Endothelial cell of umbilical vein (primary cell): ENCODE measurements around the gene ELMO1. TPM values are rescaled to one million over a fixed set of nuclear protein-coding genes. Genes with fewer than 3 reads are reported as not detected.

Experiments used
- BruUV-seq: library from RNA; stranded (reverse); fragments of 400-500 nt; replicated peaks from 2 replicates; lab custom pipeline; 2021; lab: Mats Ljungman, UMichigan
- CTCF ChIA-PET: fragments of 300-600, 350-600 bp; sonication (Branson Sonifier 250); formaldehyde crosslinking; loops from one replicate; lab custom pipeline; 2021; ENCODE audit warnings: antibody characterized with exemption, inconsistent platforms; lab: Charles Lee
- POLR2A ChIA-PET: fragments of 300-600, 350-600 bp; sonication (Branson Sonifier 250); formaldehyde crosslinking; loops from one replicate; lab custom pipeline; 2021; ENCODE audit warnings: antibody characterized with exemption, inconsistent platforms; lab: Charles Lee
- DNase-seq: peaks from one replicate; pipeline ENCODE4 v3.0.0-alpha.2; 2011; ENCODE audit warnings: low read depth, low spot score
- FAIRE-seq: peaks from 2 replicates; lab custom pipeline; 2011; peaks lifted over from hg19 to GRCh38; lab: Jason Lieb, UNC
- H2AFZ ChIP-seq: 2 replicates; pipeline ENCODE4 v1.6.0; 2012; ENCODE audit warnings: low read depth, low read length, control low read depth, inconsistent platforms
- H3K27ac ChIP-seq: 2 replicates; pipeline ENCODE4 v1.5.1; 2011; ENCODE audit warnings: low read depth, mild to moderate bottlenecking, control low read depth, low read length, moderate library complexity; ENCODE audit not compliant: insufficient read depth
- H3K27me3 ChIP-seq, 2 experiments: 2 replicates each; pipeline versions ENCODE4 v1.6.0 to v1.6.1; 2011; ENCODE audit warnings: low read length in 2 of 2, mixed read lengths in 1 of 2; ENCODE audit not compliant: control insufficient read depth in 2 of 2, insufficient read depth in 2 of 2
- H3K36me3 ChIP-seq, 2 experiments: 2 replicates in 1 of 2; 3 replicates in 1 of 2; pipeline ENCODE4 v1.5.1; 2011; ENCODE audit warnings: low read length in 2 of 2, mild to moderate bottlenecking in 1 of 2, moderate library complexity in 1 of 2; ENCODE audit not compliant: control insufficient read depth in 2 of 2, insufficient read depth in 2 of 2; ENCODE audit errors: extremely low read depth in 1 of 2
- H3K4me1 ChIP-seq: 3 replicates; pipeline ENCODE4 v1.5.1; 2011; ENCODE audit warnings: mild to moderate bottlenecking, low read length; ENCODE audit not compliant: control insufficient read depth, insufficient read depth; ENCODE audit errors: extremely low read depth
- H3K4me2 ChIP-seq: 2 replicates; pipeline ENCODE4 v1.6.1; 2011; ENCODE audit warnings: low read length, control low read depth, mixed read lengths; ENCODE audit not compliant: insufficient read depth
- H3K4me3 ChIP-seq, 3 experiments: fragments of 200-600 bp in 1 of 3; sonication (generic), shearing (Covaris generic) in 1 of 3; replicated peaks in 1 of 3; 2 replicates each; pipeline ENCODE4 v1.5.1; 2011 to 2016; ENCODE audit warnings: control low read depth in 3 of 3, low read length in 3 of 3, mild to moderate bottlenecking in 2 of 3, inconsistent platforms in 1 of 3, low read depth in 1 of 3, moderate library complexity in 1 of 3; ENCODE audit not compliant: insufficient read depth in 1 of 3
- H3K79me2 ChIP-seq: 2 replicates; pipeline ENCODE4 v1.6.0; 2012; ENCODE audit warnings: low read length, inconsistent platforms; ENCODE audit not compliant: control insufficient read depth, insufficient read depth
- H3K9ac ChIP-seq: replicated peaks from 2 replicates; pipeline ENCODE3; 2011; ENCODE audit warnings: low read length, control low read depth; ENCODE audit not compliant: insufficient read depth; ENCODE audit errors: extremely low read depth
- H3K9me1 ChIP-seq: replicated peaks from 3 replicates; pipeline ENCODE4 v1.6.0; 2011; ENCODE audit warnings: mild to moderate bottlenecking, low read length; ENCODE audit not compliant: control insufficient read depth, insufficient read depth; ENCODE audit errors: extremely low read depth
- H3K9me3 ChIP-seq: replicated peaks from 2 replicates; pipeline ENCODE4 v1.5.1; 2012; ENCODE audit warnings: low read length, inconsistent platforms; ENCODE audit not compliant: control insufficient read depth, insufficient read depth
- H4K20me1 ChIP-seq: replicated peaks from 2 replicates; pipeline ENCODE3; 2011; ENCODE audit warnings: mild to moderate bottlenecking, low read length; ENCODE audit not compliant: control insufficient read depth, insufficient read depth; ENCODE audit errors: extremely low read depth
- EZH2 ChIP-seq: IDR thresholded peaks from 2 replicates; pipeline ENCODE4 v1.6.1; 2012; ENCODE audit warnings: borderline replicate concordance, low read depth, mild to moderate bottlenecking, moderate library complexity, low read length, inconsistent platforms; ENCODE audit not compliant: severe bottlenecking
- FOS ChIP-seq: IDR thresholded peaks from 2 replicates; pipeline ENCODE4 v1.6.1; 2011; ENCODE audit warnings: mild to moderate bottlenecking, low read length, moderate library complexity, borderline replicate concordance; ENCODE audit not compliant: insufficient read depth
- GATA2 ChIP-seq: IDR thresholded peaks from 2 replicates; pipeline ENCODE4 v1.7.0; 2011; ENCODE audit warnings: low read depth, mild to moderate bottlenecking, moderate library complexity, mixed read lengths, low read length; ENCODE audit not compliant: insufficient read length, insufficient read depth
- JUN ChIP-seq: IDR thresholded peaks from 2 replicates; pipeline ENCODE4 v1.6.1; 2011; ENCODE audit warnings: borderline replicate concordance, low read depth; ENCODE audit not compliant: insufficient read length, insufficient read depth
- MYC ChIP-seq: IDR thresholded peaks from one replicate; pipeline ENCODE4 v1.6.1; 2011; ENCODE audit warnings: mild to moderate bottlenecking, low read depth, low read length
- POLR2A ChIP-seq: IDR thresholded peaks from 2 replicates; pipeline ENCODE4 v1.6.1; 2012; ENCODE audit warnings: low read depth, mild to moderate bottlenecking, control low read depth, low read length
- POLR2AphosphoS5 ChIP-seq: IDR thresholded peaks from 2 replicates; pipeline ENCODE4 v1.6.1; 2012; ENCODE audit warnings: low read depth, mild to moderate bottlenecking, control low read depth, low read length, moderate library complexity; ENCODE audit not compliant: insufficient read depth
- dilution Hi-C: fragments of 300-500 bp; cut with MboI; formaldehyde crosslinking; loops from one replicate; pipeline ENCODE4 v1.15.0; 2019; ENCODE audit warnings: low sequenced_read_pairs; ENCODE audit not compliant: extremely low pct_ligation_motif_present
- intact Hi-C: fragments of 100-400 bp; cut with micrococcal nuclease; formaldehyde crosslinking; loops from one replicate; pipeline ENCODE4 v1.10.0; 2022
- polyA plus RNA-seq, 4 experiments: library from polyadenylated mRNA; depleted of rRNA in 3 of 4; stranded (reverse) in 3 of 4; unstranded in 1 of 4; fragments of >200 nt; gene quantifications; 2 replicates each; pipeline versions ENCODE4 v1.2.1 to v1.2.3, GENCODE V29; 2011 to 2012; ENCODE audit warnings: missing spikeins in 1 of 4
- total RNA-seq: library from RNA; stranded (reverse); gene quantifications from 2 replicates; pipeline ENCODE4 v1.2.3, GENCODE V29; 2021
- TF ChIP-seq, protein P1 (sequence below): IDR thresholded peaks from 2 replicates; pipeline ENCODE4 v1.6.1; 2011; ENCODE audit not compliant: insufficient read depth, insufficient read length
- TF ChIP-seq, protein P2 (sequence below), 2 donors: IDR thresholded peaks; 1 replicate in 1 of 2; 2 replicates in 1 of 2; pipeline ENCODE4 v1.5.1; 2011; ENCODE audit warnings: low read length in 2 of 2, mild to moderate bottlenecking in 2 of 2, moderate library complexity in 2 of 2, control low read depth in 1 of 2, inconsistent platforms in 1 of 2, low read depth in 1 of 2; ENCODE audit not compliant: insufficient read depth in 1 of 2; ENCODE audit errors: extremely low read depth in 1 of 2

ELMO1 gene
- total and polyA plus RNA-seq, 2 donors (not counting 3 experiments of a cell fraction or from before 2014, with no cell fraction given), result 17.0 to 30.6 TPM

DNA sequence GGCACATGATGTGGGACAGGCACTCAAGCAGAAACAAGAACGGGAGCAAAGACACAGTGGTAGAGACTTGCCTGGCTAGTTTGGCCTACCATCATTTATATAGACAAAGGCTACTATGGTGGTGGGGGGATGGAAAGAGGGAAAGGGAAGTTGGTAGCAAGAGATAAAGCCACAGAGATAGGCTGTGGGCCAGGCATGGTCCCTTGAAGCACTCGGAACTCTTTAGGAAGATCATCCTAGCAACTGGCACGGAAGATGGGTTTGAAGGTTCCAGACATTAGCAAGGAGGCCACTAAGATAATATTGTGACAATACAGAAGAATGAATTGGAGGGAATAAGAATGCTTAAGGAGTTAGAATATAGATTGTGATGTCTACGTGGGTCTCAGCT, 319.6 kb downstream of the ELMO1 start:
- CTCF ChIA-PET, result no interaction called here
- H3K27me3 ChIP-seq, result no peaks in the 10 kb centered on the region
- BruUV-seq, result no TSS peak
- no peak for DNase-seq
- intact Hi-C loops (no loop called here), dilution Hi-C loops (no loop called here)
- POLR2A ChIA-PET, result no interaction called here
- no peak for TF ChIP-seq EZH2
- TF ChIP-seq POLR2AphosphoS5, result no peak
- TF ChIP-seq FOS, result no peak
- no peak for TF ChIP-seq MYC
- TF ChIP-seq GATA2, result no peak
- no peak for TF ChIP-seq JUN
- no peak for TF ChIP-seq POLR2A
- no peaks in the 10 kb centered on the region for H4K20me1 ChIP-seq
- no peak overlapping the region for H2AFZ ChIP-seq
- H3K4me1 ChIP-seq, result no peaks in the 10 kb centered on the region
- no peak overlapping the region for H3K27ac ChIP-seq
- no peak overlapping the region for H3K9ac ChIP-seq
- no peaks in the 10 kb centered on the region for H3K9me1 ChIP-seq
- H3K9me3 ChIP-seq, result no peaks in the 10 kb centered on the region
- H3K79me2 ChIP-seq, result no peaks in the 10 kb centered on the region
- no peak for FAIRE-seq
- peaks cover 0 to 6% of the 10 kb centered on the region in 2 experiments for H3K36me3 ChIP-seq
- H3K4me3 ChIP-seq, result no peak overlapping the region
- no peak overlapping the region for H3K4me2 ChIP-seq

DNA sequence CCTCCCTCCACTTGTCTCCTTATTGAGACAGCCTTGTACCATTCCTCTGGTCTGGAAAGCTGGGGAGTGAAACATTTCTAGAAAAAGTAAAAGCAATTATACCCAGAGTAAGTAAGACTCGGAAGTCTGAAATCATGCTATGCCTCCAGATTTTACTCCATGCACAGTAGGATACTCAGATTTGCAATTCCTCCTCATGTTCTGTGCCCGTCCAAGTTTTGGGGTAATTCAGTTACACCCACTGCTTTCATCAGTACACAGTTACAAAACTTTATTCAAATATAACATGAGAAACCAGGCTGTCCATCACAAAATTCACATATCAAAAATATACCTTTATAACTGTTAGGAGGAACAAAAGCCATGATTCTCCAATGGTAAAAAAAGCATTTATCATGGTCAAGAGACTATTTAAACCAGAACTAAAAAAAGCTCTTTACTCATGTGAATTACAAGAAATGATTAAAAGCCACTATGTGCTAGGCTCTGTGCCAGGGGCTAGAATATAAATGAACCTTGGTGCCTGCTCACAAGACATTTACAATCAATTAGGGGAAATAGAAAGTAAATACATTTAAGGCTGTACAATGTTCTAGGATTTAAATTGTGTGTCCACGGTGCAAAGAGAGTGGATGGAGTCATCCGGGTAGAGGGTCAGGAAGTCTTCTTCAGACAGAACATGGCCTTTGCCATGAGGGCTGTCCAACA, 320.2 kb downstream of the ELMO1 start:
- Histone ChIP-seq H3K36me3 (peaks cover 0 to 6% of the 10 kb centered on the region in 2 experiments), H3K4me3 (no peak overlapping the region), H3K4me1 (no peaks in the 10 kb centered on the region), H3K4me2 (no peak overlapping the region), H3K9me3 (no peaks in the 10 kb centered on the region), H3K79me2 (no peaks in the 10 kb centered on the region), H3K9ac (no peak overlapping the region), H2AFZ (no peak overlapping the region), H4K20me1 (no peaks in the 10 kb centered on the region), H3K27me3 (no peaks in the 10 kb centered on the region), H3K27ac (no peak overlapping the region), H3K9me1 (no peaks in the 10 kb centered on the region)
- POLR2A ChIA-PET, result no interaction called here
- no TSS peak for BruUV-seq
- dilution Hi-C loops, result no loop called here
- intact Hi-C loops, result no loop called here
- CTCF ChIA-PET, result no interaction called here
- DNase-seq (peak; percentile 10), FAIRE-seq (no peak)
- no peak for TF ChIP-seq FOS
- no peak for TF ChIP-seq EZH2
- TF ChIP-seq JUN, result no peak
- TF ChIP-seq MYC, result no peak
- no peak for TF ChIP-seq GATA2
- TF ChIP-seq, protein P1, sequence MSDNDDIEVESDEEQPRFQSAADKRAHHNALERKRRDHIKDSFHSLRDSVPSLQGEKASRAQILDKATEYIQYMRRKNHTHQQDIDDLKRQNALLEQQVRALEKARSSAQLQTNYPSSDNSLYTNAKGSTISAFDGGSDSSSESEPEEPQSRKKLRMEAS, result no peak
- no peak for TF ChIP-seq POLR2A
- no peak for TF ChIP-seq POLR2AphosphoS5
- TF ChIP-seq, protein P2, sequence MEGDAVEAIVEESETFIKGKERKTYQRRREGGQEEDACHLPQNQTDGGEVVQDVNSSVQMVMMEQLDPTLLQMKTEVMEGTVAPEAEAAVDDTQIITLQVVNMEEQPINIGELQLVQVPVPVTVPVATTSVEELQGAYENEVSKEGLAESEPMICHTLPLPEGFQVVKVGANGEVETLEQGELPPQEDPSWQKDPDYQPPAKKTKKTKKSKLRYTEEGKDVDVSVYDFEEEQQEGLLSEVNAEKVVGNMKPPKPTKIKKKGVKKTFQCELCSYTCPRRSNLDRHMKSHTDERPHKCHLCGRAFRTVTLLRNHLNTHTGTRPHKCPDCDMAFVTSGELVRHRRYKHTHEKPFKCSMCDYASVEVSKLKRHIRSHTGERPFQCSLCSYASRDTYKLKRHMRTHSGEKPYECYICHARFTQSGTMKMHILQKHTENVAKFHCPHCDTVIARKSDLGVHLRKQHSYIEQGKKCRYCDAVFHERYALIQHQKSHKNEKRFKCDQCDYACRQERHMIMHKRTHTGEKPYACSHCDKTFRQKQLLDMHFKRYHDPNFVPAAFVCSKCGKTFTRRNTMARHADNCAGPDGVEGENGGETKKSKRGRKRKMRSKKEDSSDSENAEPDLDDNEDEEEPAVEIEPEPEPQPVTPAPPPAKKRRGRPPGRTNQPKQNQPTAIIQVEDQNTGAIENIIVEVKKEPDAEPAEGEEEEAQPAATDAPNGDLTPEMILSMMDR (IDR thresholded peaks at IDR 0.05; ENCODE audit: extremely low read depth in 1 of 2, insufficient read depth in 1 of 2, low read depth in 1 of 2, low read length in 2 of 2), result no peak
